BJ (cell line): ENCODE data around the gene PLCH2. TPM values are rescaled to one million over a fixed set of nuclear protein-coding genes. Genes with fewer than 3 reads are reported as not detected.

Experiments
- CTCF ChIA-PET: fragments of 350-600 bp; formaldehyde crosslinking; extraction: SDS; loops from one replicate; lab custom pipeline; 2021; ENCODE audit warnings: antibody characterized with exemption, inconsistent platforms; lab: Yijun Ruan, JAX
- POLR2A ChIA-PET: fragments of 300-600 bp; sonication (Branson Sonifier 250); formaldehyde crosslinking; extraction: SDS; loops from one replicate; lab custom pipeline; 2021; ENCODE audit warnings: antibody characterized with exemption; lab: Charles Lee
- DNase-seq: peaks from one replicate; pipeline ENCODE4 v3.0.0-alpha.2; 2011; ENCODE audit warnings: low read depth
- H3K27me3 ChIP-seq: 2 replicates; pipeline ENCODE4 v1.6.0; 2011; ENCODE audit warnings: low read length; ENCODE audit not compliant: control insufficient read depth, insufficient read depth
- H3K36me3 ChIP-seq: 2 replicates; pipeline ENCODE4 v1.5.1; 2011; ENCODE audit warnings: low read length; ENCODE audit not compliant: control insufficient read depth, insufficient read depth
- H3K4me3 ChIP-seq: 2 replicates; pipeline ENCODE4 v1.5.1; 2011; ENCODE audit warnings: low read depth, mild to moderate bottlenecking, control low read depth, low read length
- polyA plus RNA-seq: library from polyadenylated mRNA; depleted of rRNA; stranded (reverse); fragments of >200 nt; gene quantifications from 2 replicates; pipeline ENCODE4 v1.2.3, GENCODE V29; 2011
- TF ChIP-seq, protein P1 (sequence below): IDR thresholded peaks from 2 replicates; pipeline ENCODE4 v1.5.1; 2011; ENCODE audit warnings: low read depth, mild to moderate bottlenecking, control low read depth, inconsistent platforms, low read length, moderate library complexity; ENCODE audit not compliant: insufficient read depth

The PLCH2 gene
- polyA plus RNA-seq, 1 experiment = 0.06 TPM

DNA sequence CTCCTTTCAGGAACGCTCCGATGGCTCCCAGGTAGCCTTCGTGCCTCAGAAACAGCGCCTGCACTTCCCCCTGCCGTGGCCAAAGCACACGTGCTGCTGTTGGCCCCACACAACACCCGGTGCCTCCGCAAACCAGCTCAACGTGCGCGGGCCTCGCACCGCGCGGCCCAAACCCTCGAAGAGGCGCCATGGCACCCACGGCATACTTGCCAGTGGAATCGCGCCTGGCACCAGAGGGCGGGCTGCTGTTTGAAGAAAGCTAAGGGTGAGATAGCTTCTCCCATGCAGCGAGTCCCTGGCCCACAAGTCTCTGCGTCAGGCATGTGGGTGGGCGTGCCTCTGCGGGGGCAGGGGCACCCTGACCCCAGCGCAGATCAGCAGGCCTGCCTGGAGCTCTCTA, 42.4 kb downstream of the PLCH2 start:
- ChIA-PET POLR2A (no interaction called here), CTCF (no interaction called here)
- Histone ChIP-seq H3K36me3 (peaks cover 51% of the 10 kb centered on the region), H3K27me3 (no peaks in the 10 kb centered on the region), H3K4me3 (no peak overlapping the region)
- no peak for DNase-seq
- TF ChIP-seq, protein P1, sequence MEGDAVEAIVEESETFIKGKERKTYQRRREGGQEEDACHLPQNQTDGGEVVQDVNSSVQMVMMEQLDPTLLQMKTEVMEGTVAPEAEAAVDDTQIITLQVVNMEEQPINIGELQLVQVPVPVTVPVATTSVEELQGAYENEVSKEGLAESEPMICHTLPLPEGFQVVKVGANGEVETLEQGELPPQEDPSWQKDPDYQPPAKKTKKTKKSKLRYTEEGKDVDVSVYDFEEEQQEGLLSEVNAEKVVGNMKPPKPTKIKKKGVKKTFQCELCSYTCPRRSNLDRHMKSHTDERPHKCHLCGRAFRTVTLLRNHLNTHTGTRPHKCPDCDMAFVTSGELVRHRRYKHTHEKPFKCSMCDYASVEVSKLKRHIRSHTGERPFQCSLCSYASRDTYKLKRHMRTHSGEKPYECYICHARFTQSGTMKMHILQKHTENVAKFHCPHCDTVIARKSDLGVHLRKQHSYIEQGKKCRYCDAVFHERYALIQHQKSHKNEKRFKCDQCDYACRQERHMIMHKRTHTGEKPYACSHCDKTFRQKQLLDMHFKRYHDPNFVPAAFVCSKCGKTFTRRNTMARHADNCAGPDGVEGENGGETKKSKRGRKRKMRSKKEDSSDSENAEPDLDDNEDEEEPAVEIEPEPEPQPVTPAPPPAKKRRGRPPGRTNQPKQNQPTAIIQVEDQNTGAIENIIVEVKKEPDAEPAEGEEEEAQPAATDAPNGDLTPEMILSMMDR = no peak

DNA sequence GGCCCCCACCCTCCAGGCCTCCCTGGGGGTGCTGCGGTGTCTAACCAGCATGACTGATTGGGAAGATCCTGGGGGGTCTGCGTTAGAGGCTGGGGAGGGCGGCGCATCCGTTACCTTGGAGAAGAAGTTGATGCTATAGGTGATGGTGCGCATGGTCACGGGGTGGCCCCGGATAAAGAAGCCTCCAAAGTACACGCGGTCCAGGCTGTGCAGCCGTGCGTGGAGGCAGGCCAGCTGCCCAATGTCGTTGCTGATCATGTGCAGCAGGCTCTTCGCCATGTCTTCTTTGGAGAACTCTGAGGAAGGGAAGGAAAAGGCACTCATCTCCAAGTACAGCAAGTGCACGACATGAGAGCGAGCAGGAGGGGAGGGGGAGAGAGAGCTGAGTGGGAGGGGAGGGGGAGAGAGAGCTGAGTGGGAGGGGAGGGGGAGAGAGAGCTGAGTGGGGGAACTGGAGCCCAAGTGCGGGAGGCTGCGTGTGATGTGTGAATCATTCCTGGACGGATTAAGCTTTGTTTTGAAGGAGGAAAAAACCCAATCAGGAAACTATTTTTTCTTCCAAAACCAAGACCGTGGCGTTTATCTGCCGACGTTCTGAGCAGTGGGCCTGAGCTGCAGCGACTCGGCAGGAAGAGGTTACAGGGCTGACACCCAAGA, 43.1 kb downstream of the PLCH2 start:
- no peaks in the 10 kb centered on the region for H3K27me3 ChIP-seq
- no peak overlapping the region for H3K4me3 ChIP-seq
- DNase-seq = no peak
- ChIA-PET POLR2A (no interaction called here), CTCF (no interaction called here)
- TF ChIP-seq, protein P1 = no peak
- peaks cover 45% of the 10 kb centered on the region for H3K36me3 ChIP-seq

DNA sequence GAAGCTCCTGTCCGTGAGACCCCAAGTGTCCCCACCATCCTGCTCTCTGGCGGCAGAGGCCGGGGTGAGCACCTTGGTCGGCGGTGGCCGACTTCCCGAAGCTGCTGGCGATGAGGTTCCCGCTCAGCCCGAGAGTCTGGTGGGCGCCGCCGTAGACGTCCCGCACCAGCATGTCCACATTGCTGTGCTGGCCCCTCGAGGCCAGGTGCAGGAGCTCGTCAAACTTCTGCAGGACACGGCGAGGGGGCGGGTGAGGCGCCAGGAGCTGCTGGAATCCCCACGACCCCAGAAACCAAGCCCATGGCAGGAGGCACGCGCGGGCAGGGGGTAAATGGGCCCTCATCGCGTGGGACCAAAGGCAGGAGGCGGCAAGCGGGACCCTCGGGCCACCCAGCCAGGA, 43.6 kb downstream of the PLCH2 start:
- peaks cover 42% of the 10 kb centered on the region for H3K36me3 ChIP-seq
- H3K27me3 ChIP-seq = no peaks in the 10 kb centered on the region
- DNase-seq = no peak
- TF ChIP-seq, protein P1 = no peak
- no peak overlapping the region for H3K4me3 ChIP-seq
- ChIA-PET CTCF (no interaction called here), POLR2A (no interaction called here)

DNA sequence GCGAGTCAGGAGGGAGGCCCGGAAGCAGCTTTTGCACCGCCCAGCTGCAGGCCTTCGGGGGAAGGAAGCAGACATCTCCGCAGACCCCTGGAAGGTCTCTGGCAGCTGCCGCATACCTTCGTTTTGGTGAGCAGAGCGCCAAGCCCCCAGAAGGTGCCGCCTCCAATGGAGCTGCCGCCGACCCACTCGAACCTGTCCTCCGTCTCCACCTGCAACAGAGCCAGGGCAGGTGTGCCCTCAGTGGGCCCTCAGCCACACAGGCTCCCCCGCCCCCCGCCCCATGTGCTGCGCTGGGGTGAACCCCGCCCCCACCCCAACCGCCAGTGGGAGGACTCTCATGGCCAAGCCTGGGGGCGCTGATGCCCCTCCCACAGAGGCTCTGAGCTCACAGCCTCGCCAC, 44.1 kb downstream of the PLCH2 start:
- POLR2A ChIA-PET = no interaction called here
- TF ChIP-seq, protein P1 = no peak
- H3K27me3 ChIP-seq = no peaks in the 10 kb centered on the region
- peaks cover 38% of the 10 kb centered on the region for H3K36me3 ChIP-seq
- no peak for DNase-seq
- H3K4me3 ChIP-seq = no peak overlapping the region
- CTCF ChIA-PET = no interaction called here

DNA sequence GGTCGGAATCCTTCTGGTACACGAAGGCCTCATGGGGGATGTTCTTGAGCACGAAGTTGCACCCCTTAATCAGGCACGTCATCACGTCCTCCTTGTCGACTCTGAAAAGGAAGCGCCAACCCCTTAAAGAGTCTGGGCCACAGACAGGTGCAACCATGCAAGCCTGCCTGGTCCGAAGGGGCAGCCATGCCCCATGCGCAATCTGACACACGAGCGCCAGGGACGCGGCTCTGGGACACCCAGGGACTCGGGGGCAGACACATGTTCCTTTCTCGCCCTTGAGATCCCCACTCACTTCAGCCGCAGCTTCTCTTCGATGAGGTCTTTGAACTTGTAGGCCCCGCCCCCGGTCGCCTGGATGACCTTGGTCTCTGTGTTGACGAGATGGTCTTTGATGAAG, 44.7 kb downstream of the PLCH2 start:
- no peak overlapping the region for H3K4me3 ChIP-seq
- no peak for DNase-seq
- peaks cover 34% of the 10 kb centered on the region for H3K36me3 ChIP-seq
- CTCF ChIA-PET = no interaction called here
- no peaks in the 10 kb centered on the region for H3K27me3 ChIP-seq
- POLR2A ChIA-PET = no interaction called here
- TF ChIP-seq, protein P1 = no peak
